ENCODE results near the gene ATG4D.

The ATG4D gene

DNA sequence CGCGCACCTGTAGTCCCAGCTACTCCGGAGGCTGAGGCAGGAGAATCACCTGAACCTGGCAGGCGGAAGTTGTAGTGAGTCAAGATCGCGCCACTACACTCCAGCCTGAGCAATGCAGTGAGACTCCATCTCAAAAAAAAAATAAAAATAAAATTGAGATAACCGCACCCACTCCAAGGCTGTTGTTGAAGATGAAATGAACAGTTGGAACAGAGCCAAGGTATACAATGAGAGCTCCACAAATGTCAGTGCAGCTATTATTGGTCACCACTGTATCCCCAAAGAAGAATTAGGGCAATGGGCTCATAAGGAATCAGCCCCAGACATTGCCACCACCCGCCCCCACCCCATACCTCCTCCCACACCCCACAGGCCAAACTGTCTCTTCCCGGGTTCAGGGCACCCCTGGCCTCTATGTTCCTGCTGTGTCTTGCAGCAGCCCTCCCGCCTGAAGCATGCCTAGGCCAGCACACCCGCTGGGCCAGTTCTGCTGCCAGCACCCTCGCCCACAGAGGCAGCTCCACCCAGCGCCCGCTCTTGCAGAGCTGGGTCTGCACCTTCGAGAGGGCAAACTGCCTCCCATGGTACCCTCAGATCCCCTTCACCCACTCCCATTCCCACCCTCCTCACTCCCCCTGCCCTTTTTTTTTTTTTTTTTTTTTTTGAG, 22.9 kb upstream of the ATG4D start:
- Histone ChIP-seq H3K79me2 (ENCODE audit: insufficient read depth, low read length) (no peaks in the 10 kb centered on the region), H4K20me1 (ENCODE audit: insufficient read depth, low read length) (no peaks in the 10 kb centered on the region), H3K4me2 (ENCODE audit: insufficient read depth, low read length) (no peak overlapping the region), H3K27ac (ENCODE audit: low read length) (no peak overlapping the region), H2AFZ (ENCODE audit: low read depth, low read length) (no peak overlapping the region), H3K36me3 (ENCODE audit: insufficient read depth, low read length) (no peaks in the 10 kb centered on the region), H3K27me3 (ENCODE audit: insufficient read depth, low read length, poor library complexity) (no peaks in the 10 kb centered on the region), H3K9ac (ENCODE audit: low read depth, low read length) (no peak overlapping the region), H3K4me3 (ENCODE audit: low read depth in 1 of 2, low read length in 2 of 2) (no peak overlapping the region), H3K4me1 (ENCODE audit: insufficient read depth, low read length) (no peaks in the 10 kb centered on the region), H3K9me3 (ENCODE audit: insufficient read depth, low read length, severe bottlenecking) (no peaks in the 10 kb centered on the region)
- DNase-seq (no peak), ATAC-seq (ENCODE audit: insufficient read depth, low read depth) (no peak)
- TF ChIP-seq EZH2 (IDR thresholded peaks at IDR 0.05; ENCODE audit: borderline replicate concordance, low read depth, low read length, severe bottlenecking): no peak
- TF ChIP-seq, protein P1, sequence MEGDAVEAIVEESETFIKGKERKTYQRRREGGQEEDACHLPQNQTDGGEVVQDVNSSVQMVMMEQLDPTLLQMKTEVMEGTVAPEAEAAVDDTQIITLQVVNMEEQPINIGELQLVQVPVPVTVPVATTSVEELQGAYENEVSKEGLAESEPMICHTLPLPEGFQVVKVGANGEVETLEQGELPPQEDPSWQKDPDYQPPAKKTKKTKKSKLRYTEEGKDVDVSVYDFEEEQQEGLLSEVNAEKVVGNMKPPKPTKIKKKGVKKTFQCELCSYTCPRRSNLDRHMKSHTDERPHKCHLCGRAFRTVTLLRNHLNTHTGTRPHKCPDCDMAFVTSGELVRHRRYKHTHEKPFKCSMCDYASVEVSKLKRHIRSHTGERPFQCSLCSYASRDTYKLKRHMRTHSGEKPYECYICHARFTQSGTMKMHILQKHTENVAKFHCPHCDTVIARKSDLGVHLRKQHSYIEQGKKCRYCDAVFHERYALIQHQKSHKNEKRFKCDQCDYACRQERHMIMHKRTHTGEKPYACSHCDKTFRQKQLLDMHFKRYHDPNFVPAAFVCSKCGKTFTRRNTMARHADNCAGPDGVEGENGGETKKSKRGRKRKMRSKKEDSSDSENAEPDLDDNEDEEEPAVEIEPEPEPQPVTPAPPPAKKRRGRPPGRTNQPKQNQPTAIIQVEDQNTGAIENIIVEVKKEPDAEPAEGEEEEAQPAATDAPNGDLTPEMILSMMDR (IDR thresholded peaks at IDR 0.05; ENCODE audit: borderline replicate concordance, extremely low read depth, low read length, poor library complexity, severe bottlenecking): no peak

DNA sequence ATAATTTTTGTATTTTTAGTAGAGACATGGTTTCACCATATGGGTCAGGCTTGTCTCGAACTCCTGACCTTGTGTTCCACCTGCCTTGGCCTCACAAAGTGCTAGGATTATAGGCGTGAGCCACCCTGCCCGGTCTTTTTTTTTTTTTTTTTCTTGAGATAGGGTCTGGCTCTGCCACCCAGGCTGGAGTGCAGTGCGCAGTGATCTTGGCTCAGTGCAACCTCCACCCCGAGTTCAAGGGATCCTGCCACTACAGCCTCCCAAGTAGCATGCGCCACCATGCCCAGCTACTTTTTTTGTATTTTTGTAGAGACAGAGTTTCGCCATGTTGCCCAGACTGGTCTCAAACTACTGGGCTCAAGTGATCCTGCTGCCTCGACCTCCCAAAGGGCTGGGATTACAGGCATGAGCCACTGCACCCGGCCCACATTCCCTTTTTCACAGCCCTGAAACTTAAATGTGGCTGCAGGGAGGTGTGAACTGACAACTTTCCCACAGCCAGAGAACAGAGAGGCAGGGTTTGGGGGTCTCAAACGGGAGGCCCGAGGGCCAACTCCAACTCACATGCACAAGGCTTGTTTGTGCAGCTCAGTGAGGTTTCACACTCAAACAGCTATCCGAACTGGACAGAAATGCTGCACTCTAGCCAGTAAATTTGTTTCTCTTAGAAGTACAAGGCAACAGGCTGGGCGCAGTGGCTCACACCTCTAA, 22.1 kb upstream of the ATG4D start:
- Histone ChIP-seq H3K4me2 (ENCODE audit: insufficient read depth, low read length) (no peak overlapping the region), H3K4me1 (ENCODE audit: insufficient read depth, low read length) (no peaks in the 10 kb centered on the region), H2AFZ (ENCODE audit: low read depth, low read length) (no peak overlapping the region), H3K9ac (ENCODE audit: low read depth, low read length) (no peak overlapping the region), H3K36me3 (ENCODE audit: insufficient read depth, low read length) (no peaks in the 10 kb centered on the region), H3K27me3 (ENCODE audit: insufficient read depth, low read length, poor library complexity) (no peaks in the 10 kb centered on the region), H3K79me2 (ENCODE audit: insufficient read depth, low read length) (no peaks in the 10 kb centered on the region), H3K27ac (ENCODE audit: low read length) (no peak overlapping the region), H4K20me1 (ENCODE audit: insufficient read depth, low read length) (no peaks in the 10 kb centered on the region), H3K4me3 (ENCODE audit: low read depth in 1 of 2, low read length in 2 of 2) (no peak overlapping the region), H3K9me3 (ENCODE audit: insufficient read depth, low read length, severe bottlenecking) (no peaks in the 10 kb centered on the region)
- no peak for TF ChIP-seq EZH2 (IDR thresholded peaks at IDR 0.05; ENCODE audit: borderline replicate concordance, low read depth, low read length, severe bottlenecking)
- TF ChIP-seq, protein P1 (IDR thresholded peaks at IDR 0.05; ENCODE audit: borderline replicate concordance, extremely low read depth, low read length, poor library complexity, severe bottlenecking): no peak
- no peak for DNase-seq
- no peak for ATAC-seq (ENCODE audit: insufficient read depth, low read depth)

DNA sequence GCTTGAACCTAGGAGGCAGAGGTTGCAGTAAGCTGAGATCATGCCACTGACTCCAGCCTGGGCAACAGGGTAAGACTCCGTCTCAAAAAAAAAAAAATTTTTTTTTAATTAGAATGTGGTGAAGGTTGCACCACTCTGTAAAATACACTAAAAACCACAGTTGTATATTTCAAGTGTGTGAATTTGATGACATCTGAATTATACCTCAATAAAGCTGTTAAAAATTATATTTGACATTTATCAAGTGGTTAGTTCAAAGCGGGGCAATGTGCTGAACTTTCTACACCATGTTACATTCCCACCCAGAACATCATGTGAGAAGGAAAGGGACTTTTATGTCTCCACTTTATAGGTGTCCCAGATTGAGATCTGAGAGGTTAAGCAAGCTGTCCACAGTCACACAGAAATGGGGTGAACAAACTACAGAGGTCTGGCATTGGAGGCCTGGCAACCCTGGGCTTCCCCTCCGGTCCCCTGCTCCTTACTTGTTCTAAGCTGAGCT, 20.5 kb upstream of the ATG4D start:
- Histone ChIP-seq H3K27me3 (ENCODE audit: insufficient read depth, low read length, poor library complexity) (no peaks in the 10 kb centered on the region), H3K4me2 (ENCODE audit: insufficient read depth, low read length) (no peak overlapping the region), H3K9me3 (ENCODE audit: insufficient read depth, low read length, severe bottlenecking) (no peaks in the 10 kb centered on the region), H3K4me3 (ENCODE audit: low read depth in 1 of 2, low read length in 2 of 2) (no peak overlapping the region), H3K27ac (ENCODE audit: low read length) (no peak overlapping the region), H3K79me2 (ENCODE audit: insufficient read depth, low read length) (no peaks in the 10 kb centered on the region), H3K4me1 (ENCODE audit: insufficient read depth, low read length) (no peaks in the 10 kb centered on the region), H3K36me3 (ENCODE audit: insufficient read depth, low read length) (no peaks in the 10 kb centered on the region), H4K20me1 (ENCODE audit: insufficient read depth, low read length) (no peaks in the 10 kb centered on the region), H3K9ac (ENCODE audit: low read depth, low read length) (no peak overlapping the region), H2AFZ (ENCODE audit: low read depth, low read length) (no peak overlapping the region)
- TF ChIP-seq, protein P1 (IDR thresholded peaks at IDR 0.05; ENCODE audit: borderline replicate concordance, extremely low read depth, low read length, poor library complexity, severe bottlenecking): no peak
- TF ChIP-seq EZH2 (IDR thresholded peaks at IDR 0.05; ENCODE audit: borderline replicate concordance, low read depth, low read length, severe bottlenecking): no peak
- DNase-seq (no peak), ATAC-seq (ENCODE audit: insufficient read depth, low read depth) (no peak)

Measured in DND-41 (cell line).